Measurements from ENCODE around the gene FZD1.

The FZD1 gene

GRCh38 chr7:91240376-91240941 is 23.8 kb upstream of the FZD1 start:
- peak; percentile 17; the same call in 1 of the 2 replicates for TF ChIP-seq Cebpa-rat (IDR thresholded peaks at IDR 0.05)
- no peak overlapping the region for H3K9ac ChIP-seq

GRCh38 chr7:91242097-91242844 is 22.0 kb upstream of the FZD1 start:
- H3K9me3 ChIP-seq, result no peaks in the 10 kb centered on the region
- no peaks in the 10 kb centered on the region for H3K36me3 ChIP-seq
- no peak for TF ChIP-seq Cebpa-rat (IDR thresholded peaks at IDR 0.05)
- no peak overlapping the region for H3K4me2 ChIP-seq
- H3K4me3 ChIP-seq, result no peak overlapping the region
- H3K27ac ChIP-seq, result no peak overlapping the region
- H4K20me1 ChIP-seq, result no peaks in the 10 kb centered on the region
- H3K4me1 ChIP-seq, result no peaks in the 10 kb centered on the region
- H3K9ac ChIP-seq, result no peak overlapping the region
- H3K27me3 ChIP-seq, result no peaks in the 10 kb centered on the region

More at GRCh38 chr7:91240376-91240941, 23.8 kb upstream of the FZD1 start:
- no peaks in the 10 kb centered on the region for H3K27me3 ChIP-seq
- no peaks in the 10 kb centered on the region for H4K20me1 ChIP-seq
- no peak overlapping the region for H3K4me3 ChIP-seq
- no peaks in the 10 kb centered on the region for H3K4me1 ChIP-seq
- no peak overlapping the region for H3K4me2 ChIP-seq
- H3K9me3 ChIP-seq, result no peaks in the 10 kb centered on the region
- no peak overlapping the region for H3K27ac ChIP-seq
- H3K36me3 ChIP-seq, result no peaks in the 10 kb centered on the region

GRCh38 chr7:91243591-91244301 is 20.5 kb upstream of the FZD1 start:
- Histone ChIP-seq H3K36me3 (no peaks in the 10 kb centered on the region), H3K9ac (no peak overlapping the region), H3K4me2 (no peak overlapping the region), H4K20me1 (no peaks in the 10 kb centered on the region), H3K9me3 (no peaks in the 10 kb centered on the region), H3K27me3 (no peaks in the 10 kb centered on the region), H3K27ac (no peak overlapping the region), H3K4me1 (no peaks in the 10 kb centered on the region), H3K4me3 (no peak overlapping the region)
- no peak for TF ChIP-seq Cebpa-rat (IDR thresholded peaks at IDR 0.05)

DNA sequence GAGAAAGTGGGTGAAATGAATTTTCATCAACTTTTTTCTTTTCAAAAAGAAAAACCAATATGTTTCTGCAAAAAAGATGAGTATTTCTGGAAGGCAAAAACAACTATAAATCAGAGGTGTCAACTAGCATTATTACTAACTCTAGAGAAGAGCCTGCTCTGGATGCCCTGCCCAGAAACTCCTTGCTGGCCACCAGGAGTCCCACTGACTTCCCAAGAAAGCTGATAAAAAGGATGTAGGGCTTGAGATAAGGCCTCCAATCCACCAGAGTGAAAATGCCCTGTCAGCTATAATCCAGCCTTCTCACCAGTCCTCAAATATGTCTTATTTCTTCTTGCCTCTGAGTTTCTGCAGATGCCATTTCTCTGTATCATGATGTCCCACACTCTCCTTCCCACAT is 16.7 kb upstream of the FZD1 start:
- no peaks in the 10 kb centered on the region for H3K9me3 ChIP-seq
- no peaks in the 10 kb centered on the region for H3K4me1 ChIP-seq
- H3K27me3 ChIP-seq, result no peaks in the 10 kb centered on the region
- no peaks in the 10 kb centered on the region for H4K20me1 ChIP-seq
- no peak for TF ChIP-seq Cebpa-rat (IDR thresholded peaks at IDR 0.05)
- H3K27ac ChIP-seq, result no peak overlapping the region
- no peaks in the 10 kb centered on the region for H3K36me3 ChIP-seq
- no peak overlapping the region for H3K9ac ChIP-seq
- no peak overlapping the region for H3K4me2 ChIP-seq
- no peak overlapping the region for H3K4me3 ChIP-seq

DNA sequence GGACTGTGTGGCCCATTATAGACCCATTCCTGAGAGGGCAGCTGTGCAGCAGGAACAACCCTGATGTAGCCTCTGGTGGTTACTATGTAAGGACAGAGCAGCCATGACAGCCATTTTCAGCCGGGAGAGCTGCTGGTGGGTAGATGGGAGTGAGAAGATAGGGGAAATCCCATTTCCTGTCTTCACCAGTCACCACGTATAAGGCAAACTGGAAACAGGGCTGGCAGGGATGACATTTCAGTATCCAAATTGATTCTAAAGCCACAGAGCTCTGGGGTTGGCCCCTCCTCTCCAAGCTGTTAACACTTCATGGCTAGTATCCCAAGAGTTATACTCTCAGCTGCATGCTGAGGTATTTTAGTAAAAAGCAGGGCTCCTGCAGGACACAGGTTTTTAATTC is 15.2 kb upstream of the FZD1 start:
- H3K4me1 ChIP-seq, result no peaks in the 10 kb centered on the region
- no peaks in the 10 kb centered on the region for H3K36me3 ChIP-seq
- TF ChIP-seq Cebpa-rat (IDR thresholded peaks at IDR 0.05), result no peak
- H4K20me1 ChIP-seq, result no peaks in the 10 kb centered on the region
- no peak overlapping the region for H3K27ac ChIP-seq
- no peak overlapping the region for H3K9ac ChIP-seq
- no peak overlapping the region for H3K4me3 ChIP-seq
- no peaks in the 10 kb centered on the region for H3K9me3 ChIP-seq
- H3K27me3 ChIP-seq, result no peaks in the 10 kb centered on the region
- no peak overlapping the region for H3K4me2 ChIP-seq

DNA sequence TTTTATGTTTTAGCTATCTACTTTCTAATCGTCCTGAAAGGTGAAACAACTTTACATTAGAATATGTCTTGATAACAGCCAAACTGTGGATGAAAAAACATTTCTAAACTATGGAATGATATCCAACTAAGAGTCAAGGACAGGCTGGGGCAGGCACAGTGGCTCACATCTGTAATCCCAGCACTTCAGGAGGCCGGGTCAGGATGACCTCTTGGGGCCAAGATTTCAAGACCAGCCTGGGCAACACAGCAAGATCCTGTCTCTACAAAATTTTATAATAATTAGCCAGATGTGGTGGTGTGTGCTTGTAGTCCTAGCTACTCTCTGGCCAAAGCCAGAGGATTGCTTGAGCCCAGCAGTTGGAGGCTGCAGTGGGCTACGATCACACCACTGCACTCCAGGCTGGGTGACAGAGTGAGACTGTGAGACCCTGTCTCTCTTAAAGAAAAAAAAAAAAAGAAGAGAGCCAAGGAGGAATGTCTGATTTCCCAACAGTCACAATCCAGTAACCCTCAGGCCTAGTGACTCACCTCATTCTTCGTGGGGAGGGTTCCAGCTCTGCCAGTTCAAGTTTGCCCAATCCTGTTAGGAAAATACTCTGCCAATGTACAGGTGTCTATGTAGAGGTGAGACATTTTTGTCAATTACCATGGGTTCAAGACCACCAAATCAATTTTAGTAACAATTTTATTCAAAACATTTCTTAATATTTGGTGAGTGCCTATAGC is 14.6 kb upstream of the FZD1 start:
- Histone ChIP-seq H3K9ac (no peak overlapping the region), H3K27me3 (no peaks in the 10 kb centered on the region), H3K9me3 (no peaks in the 10 kb centered on the region), H3K4me2 (no peak overlapping the region), H4K20me1 (no peaks in the 10 kb centered on the region), H3K4me3 (no peak overlapping the region), H3K36me3 (no peaks in the 10 kb centered on the region), H3K27ac (no peak overlapping the region), H3K4me1 (no peaks in the 10 kb centered on the region)
- no peak for TF ChIP-seq Cebpa-rat (IDR thresholded peaks at IDR 0.05)

- no peaks in the 10 kb centered on the region for H3K27me3 ChIP-seq
- H3K9ac ChIP-seq, result no peak overlapping the region
- H3K36me3 ChIP-seq, result no peaks in the 10 kb centered on the region
- H3K9me3 ChIP-seq, result peaks cover under 1% of the 10 kb centered on the region; the same call in 1 of the 2 replicates
- no peak overlapping the region for H3K4me2 ChIP-seq
- no peak for TF ChIP-seq Cebpa-rat (IDR thresholded peaks at IDR 0.05)
- no peak overlapping the region for H3K4me3 ChIP-seq
- H4K20me1 ChIP-seq, result no peaks in the 10 kb centered on the region
- H3K27ac ChIP-seq, result no peak overlapping the region
- no peaks in the 10 kb centered on the region for H3K4me1 ChIP-seq
Observed at GRCh38 chr7:91250706-91251105, 13.5 kb upstream of the FZD1 start.

GRCh38 chr7:91251877-91252276 is 12.4 kb upstream of the FZD1 start:
- no peak for TF ChIP-seq Cebpa-rat (IDR thresholded peaks at IDR 0.05)

DNA sequence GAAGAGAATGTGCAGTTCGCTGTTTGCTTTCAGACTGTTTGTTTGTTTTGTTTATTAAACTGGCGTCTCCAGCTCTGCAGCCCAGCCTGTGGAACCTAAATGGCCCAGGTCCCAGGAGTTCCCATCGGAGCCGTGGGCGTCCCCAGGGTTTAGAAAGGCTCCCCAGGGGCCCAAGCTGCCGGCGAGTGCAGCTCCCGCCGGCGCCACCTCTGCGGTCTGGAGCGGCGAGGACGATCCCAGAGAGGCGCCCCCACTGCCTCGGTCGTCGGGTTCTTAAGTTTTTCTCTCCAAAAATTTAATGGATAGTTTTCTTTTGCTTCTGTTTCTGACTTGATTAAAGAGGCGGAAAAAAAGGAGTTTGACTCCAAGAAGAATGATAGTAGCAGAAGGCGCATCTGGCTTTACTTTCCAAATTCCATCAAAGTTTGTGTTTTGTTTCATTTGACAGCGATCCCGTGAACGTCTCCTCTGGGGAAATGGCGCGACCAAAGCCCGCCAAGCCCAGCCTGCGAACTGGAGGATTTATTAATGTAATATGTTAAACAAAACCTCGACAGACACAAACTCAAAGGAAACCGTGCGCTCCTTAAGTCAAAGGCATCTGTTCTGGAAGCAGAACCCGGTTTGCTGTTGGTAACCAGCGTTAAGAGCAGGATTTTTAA is 718 bp upstream of the FZD1 start:
- TF ChIP-seq Cebpa-rat (IDR thresholded peaks at IDR 0.05), result no peak
- peak overlapping the region; percentile 87 for H3K4me2 ChIP-seq
- H3K9me3 ChIP-seq, result no peaks in the 10 kb centered on the region
- H3K4me1 ChIP-seq, result peaks cover 26% of the 10 kb centered on the region
- H3K27me3 ChIP-seq, result no peaks in the 10 kb centered on the region
- H4K20me1 ChIP-seq, result peaks cover 22% of the 10 kb centered on the region; the same call in 1 of the 2 replicates
- peaks cover 10% of the 10 kb centered on the region; the same call in 1 of the 2 replicates for H3K36me3 ChIP-seq
- H3K9ac ChIP-seq, result peak overlapping the region; percentile 87
- peak overlapping the region; percentile 16; the same call in 1 of the 2 replicates for H3K27ac ChIP-seq
- H3K4me3 ChIP-seq, result peak overlapping the region; percentile 91

More at GRCh38 chr7:91251877-91252276, 12.4 kb upstream of the FZD1 start:
- peaks cover 12% of the 10 kb centered on the region for H3K9me3 ChIP-seq
- no peak overlapping the region for H3K9ac ChIP-seq
- no peak overlapping the region for H3K27ac ChIP-seq
- H3K27me3 ChIP-seq, result no peaks in the 10 kb centered on the region
- H3K4me2 ChIP-seq, result no peak overlapping the region
- no peaks in the 10 kb centered on the region for H4K20me1 ChIP-seq
- no peak overlapping the region for H3K4me3 ChIP-seq
- no peaks in the 10 kb centered on the region for H3K4me1 ChIP-seq
- H3K36me3 ChIP-seq, result no peaks in the 10 kb centered on the region
